DOHH2 (cell line): ENCODE data around the gene EMB.

Experiments used
- CTCF ChIP-seq: fragments of 200-600 bp; sonication (generic); IDR thresholded peaks from one replicate; pipeline ENCODE4 v1.5.1; 2014; ENCODE audit warnings: antibody characterized with exemption, mild to moderate bottlenecking, low read depth, low read length; ENCODE audit not compliant: poor library complexity, severe bottlenecking
- EZH2phosphoT487 ChIP-seq: fragments of 200-600 bp; sonication (generic); IDR thresholded peaks from 2 replicates; pipeline ENCODE4 v1.6.1; 2017; ENCODE audit warnings: borderline replicate concordance, mild to moderate bottlenecking, antibody characterized with exemption, low read length, moderate library complexity, mixed read lengths

- TF ChIP-seq CTCF (no peak), EZH2phosphoT487 (no peak)
Measured at GRCh38 chr5:50463726-50464125, 22.6 kb upstream of the EMB start.
